GM18511 (cell line): ENCODE data around the gene CFAP119.

ENCODE experiments used
- ATAC-seq: cut with Tn5 transposase; IDR thresholded peaks from one replicate; pipeline ENCODE4 v1.9.1; 2021; ENCODE audit warnings: mild to moderate bottlenecking, moderate library complexity; ENCODE audit not compliant: unreplicated experiment

Gene CFAP119

DNA sequence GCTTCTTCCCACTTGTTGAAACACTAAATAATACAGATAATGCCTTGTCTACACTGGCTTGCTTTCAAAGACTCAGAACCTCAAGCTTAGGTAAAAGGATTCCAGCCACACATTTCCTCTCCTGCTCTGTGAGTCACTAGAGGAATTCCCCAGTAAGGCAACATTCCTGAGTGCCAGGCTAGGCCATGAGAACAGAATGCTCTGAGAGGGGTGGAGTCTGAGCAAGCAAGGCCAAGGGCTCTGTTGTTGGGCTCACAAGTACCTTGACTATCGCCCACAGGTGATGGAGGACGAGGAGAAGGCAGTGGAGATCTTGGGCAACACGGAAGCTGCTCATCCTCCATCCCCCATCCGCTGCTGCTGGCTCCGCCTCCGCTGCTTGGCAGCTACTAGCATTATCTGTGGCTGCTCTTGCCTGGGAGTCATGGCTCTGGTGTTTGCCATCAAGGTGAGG is 20.4 kb downstream of the CFAP119 start:
- ATAC-seq: no peak

DNA sequence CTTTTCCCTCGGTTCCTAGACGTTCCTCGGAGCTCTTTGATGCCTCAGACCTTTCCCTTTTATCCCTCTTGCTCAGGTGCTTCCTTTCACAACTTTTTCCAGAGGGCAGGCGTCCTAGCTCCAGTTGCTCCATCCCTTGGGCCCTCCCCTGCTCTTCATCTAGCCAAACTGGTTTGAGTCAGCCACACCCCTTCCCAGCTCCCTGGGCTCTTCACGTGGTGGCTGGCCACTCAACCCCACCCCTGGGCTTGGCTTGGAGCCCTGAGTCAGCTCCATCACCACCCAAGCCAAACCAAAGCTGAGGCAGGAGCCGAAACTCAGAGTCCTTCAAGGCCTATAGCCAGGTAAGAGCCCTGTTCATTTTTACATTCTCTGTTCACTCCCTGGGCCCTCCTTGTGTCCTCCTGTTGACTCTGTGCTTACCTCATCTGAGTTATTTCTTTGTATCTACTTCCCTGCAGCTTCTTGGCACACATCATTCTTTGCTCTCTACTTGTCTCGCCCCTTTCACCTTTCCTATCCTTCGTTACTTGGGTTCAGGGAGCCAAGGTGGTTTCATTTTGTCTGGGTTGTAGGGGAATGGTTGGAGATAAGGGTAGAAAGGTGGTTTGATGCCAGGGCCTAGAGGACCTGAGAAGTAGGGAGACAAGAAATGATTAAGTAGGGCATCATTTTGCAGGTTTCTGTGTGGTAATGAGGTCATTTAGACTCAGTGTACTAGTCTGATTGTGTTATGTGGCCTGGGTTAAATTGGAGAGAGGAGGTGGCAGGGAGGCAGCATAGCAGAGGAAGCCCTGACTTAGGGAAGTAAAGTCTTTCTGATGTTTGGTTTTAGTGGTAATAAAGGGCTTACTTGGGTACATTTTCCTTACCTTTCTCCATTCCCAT is 21.3 kb downstream of the CFAP119 start:
- ATAC-seq: no peak

DNA sequence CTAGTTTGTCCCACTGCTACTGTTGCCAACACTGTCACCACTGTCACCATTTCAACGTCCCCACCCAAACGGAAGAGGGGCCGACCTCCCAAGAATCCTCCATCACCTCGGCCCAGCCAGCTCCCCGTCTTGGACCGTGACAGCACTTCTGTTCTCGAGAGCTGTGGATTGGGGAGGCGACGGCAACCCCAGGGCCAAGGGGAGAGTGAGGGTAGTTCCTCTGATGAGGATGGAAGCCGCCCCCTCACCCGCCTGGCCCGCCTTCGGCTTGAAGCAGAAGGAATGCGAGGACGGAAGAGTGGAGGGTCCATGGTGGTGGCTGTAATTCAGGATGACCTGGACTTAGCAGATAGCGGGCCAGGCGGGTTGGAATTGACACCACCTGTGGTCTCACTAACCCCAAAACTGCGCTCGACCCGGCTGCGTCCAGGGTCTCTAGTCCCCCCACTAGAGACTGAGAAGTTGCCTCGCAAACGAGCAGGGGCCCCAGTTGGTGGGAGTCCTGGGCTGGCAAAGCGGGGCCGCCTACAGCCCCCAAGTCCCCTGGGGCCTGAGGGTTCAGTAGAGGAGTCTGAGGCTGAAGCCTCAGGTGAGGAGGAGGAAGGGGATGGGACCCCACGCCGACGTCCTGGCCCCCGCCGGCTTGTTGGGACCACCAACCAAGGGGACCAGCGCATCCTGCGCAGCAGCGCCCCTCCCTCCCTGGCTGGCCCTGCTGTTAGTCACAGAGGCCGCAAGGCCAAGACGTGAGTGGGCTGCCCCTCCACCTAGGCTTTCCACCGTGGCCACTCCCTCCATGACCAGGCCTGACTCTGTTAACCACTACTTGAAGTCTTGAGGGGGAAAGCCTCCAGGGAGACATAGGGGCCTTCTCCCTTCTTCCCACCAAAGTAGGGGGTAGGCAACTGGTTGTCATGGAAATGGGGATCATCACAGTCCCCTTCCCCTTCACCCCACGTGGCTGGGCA is 22.6 kb downstream of the CFAP119 start:
- no peak for ATAC-seq

DNA sequence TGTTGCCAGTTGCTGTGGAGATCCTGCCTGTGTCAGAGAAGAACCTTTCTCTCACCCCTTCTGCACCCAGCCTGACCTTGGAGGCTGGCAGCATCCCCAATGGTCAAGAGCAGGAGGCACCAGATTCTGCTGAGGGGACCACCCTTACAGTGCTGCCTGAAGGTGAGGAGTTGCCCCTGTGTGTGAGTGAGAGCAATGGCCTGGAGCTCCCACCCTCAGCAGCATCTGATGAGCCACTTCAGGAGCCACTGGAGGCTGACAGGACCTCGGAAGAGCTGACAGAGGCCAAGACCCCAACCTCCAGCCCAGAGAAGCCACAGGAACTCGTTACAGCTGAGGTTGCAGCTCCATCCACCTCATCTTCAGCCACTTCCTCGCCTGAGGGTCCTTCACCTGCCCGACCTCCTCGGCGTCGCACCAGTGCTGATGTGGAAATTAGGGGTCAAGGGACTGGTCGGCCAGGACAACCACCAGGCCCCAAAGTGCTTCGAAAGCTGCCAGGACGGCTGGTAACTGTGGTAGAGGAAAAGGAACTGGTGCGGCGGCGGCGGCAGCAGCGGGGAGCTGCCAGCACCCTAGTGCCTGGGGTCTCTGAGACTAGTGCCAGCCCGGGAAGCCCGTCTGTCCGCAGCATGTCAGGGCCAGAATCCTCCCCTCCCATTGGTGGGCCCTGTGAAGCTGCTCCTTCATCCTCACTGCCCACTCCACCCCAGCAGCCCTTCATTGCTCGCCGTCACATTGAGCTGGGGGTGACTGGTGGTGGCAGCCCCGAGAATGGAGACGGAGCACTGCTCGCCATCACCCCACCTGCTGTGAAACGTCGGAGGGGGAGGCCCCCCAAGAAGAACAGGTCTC is 23.8 kb downstream of the CFAP119 start:
- no peak for ATAC-seq

DNA sequence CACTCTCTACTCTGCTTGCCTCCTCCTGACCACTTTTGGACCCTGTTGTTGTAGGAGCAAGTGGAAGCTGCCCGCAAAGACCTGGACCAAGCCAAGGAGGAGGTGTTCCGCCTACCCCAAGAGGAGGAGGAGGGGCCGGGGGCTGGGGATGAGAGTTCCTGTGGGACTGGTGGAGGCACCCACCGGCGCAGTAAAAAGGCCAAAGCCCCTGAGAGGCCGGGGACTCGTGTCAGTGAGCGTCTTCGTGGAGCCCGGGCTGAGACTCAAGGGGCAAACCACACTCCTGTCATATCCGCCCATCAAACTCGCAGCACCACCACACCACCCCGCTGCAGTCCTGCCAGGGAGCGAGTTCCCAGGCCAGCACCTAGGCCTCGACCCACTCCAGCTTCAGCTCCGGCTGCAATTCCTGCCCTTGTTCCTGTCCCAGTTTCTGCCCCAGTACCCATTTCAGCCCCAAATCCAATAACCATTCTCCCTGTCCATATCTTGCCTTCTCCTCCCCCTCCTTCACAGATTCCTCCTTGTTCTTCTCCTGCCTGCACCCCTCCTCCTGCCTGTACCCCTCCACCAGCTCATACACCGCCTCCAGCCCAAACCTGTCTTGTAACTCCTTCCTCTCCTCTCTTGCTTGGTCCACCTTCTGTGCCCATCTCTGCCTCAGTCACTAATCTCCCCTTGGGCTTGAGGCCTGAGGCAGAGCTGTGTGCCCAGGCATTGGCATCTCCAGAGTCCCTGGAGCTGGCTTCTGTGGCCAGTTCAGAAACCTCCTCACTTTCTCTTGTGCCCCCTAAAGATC is 24.7 kb downstream of the CFAP119 start:
- no peak for ATAC-seq

DNA sequence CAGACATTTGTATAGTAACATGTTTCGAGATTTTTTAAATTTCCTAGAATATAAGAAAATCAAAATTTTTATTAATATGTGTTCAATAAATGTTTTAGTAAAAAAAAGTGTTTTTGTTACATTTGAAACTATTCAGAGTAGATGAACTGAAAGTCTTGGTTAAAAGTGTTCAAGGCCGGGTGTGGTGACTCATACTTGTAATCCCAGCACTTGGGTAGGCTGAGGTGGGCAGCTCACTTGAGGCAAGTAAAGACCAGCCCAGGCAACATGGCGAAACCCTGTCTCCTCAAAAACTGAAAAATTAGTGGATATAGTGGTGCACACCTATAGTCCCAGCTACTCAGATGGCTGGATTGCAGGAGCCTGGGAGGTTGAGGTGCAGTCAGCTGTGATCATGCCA is 30.5 kb downstream of the CFAP119 start:
- ATAC-seq: no peak

DNA sequence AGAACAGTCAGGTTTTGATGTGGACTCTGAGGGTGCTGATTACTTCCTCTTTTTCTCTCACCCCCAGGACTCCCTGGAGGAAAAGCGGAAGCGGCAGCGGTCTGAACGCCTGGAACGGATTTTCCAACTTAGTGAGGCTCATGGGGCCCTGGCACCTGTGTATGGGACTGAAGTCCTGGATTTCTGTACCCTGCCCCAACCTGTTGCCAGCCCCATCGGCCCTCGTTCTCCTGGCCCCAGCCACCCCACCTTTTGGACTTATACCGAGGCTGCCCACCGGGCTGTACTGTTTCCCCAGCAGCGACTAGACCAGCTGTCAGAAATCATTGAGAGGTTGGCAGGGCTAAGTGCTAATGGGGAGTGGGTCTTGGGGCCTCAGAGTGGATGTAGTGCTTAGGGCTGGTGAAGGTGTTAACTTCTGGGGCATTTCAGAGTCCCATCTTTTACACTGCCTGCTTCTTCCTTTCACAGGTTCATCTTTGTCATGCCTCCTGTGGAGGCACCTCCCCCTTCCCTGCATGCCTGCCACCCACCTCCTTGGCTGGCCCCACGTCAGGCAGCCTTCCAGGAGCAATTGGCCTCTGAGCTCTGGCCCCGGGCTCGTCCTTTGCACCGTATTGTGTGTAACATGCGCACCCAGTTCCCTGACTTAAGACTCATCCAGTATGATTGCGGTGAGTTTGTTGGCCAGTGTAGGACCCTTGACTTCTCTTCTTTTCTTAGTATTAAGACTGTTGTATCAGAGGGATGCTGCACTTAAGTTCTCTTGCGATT is 32.8 kb downstream of the CFAP119 start:
- no peak for ATAC-seq

DNA sequence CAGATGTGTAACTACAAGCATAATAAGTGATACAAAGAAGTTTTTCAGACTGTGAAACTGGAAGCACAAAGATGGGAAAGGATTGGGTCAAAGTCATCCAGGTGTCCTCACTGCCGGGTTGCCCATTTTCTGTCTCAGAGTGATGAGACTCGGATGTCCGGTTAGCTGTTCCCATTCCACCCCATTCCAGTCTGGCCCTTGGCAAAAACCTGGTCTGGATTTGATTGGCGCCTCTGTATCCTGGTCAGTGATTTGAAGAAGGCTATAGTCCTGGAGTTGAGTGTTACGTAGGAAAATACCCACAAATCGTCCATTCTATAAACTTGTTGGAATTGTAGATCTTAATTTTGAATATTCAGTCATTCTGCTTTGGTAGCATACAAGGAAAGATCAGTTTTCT is 33.5 kb downstream of the CFAP119 start:
- ATAC-seq: no peak

DNA sequence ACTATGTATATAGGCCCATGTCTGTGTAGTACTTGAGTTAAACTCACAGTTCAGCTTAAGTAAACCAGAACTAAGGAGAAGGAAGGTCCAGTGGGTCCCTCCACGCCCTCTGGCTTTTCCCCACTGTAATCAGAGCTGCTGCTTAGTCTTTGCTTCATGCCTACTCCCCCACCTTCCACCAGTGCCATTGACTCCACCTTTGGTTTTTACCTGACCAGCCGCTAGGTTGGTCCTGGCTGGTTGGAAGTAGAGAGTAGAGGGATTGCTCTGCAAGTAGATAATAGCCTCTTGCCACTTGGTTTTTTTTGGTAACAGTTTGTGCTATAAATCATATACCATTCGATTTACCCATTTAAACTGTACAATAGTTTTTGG is 36.5 kb downstream of the CFAP119 start:
- no peak for ATAC-seq

DNA sequence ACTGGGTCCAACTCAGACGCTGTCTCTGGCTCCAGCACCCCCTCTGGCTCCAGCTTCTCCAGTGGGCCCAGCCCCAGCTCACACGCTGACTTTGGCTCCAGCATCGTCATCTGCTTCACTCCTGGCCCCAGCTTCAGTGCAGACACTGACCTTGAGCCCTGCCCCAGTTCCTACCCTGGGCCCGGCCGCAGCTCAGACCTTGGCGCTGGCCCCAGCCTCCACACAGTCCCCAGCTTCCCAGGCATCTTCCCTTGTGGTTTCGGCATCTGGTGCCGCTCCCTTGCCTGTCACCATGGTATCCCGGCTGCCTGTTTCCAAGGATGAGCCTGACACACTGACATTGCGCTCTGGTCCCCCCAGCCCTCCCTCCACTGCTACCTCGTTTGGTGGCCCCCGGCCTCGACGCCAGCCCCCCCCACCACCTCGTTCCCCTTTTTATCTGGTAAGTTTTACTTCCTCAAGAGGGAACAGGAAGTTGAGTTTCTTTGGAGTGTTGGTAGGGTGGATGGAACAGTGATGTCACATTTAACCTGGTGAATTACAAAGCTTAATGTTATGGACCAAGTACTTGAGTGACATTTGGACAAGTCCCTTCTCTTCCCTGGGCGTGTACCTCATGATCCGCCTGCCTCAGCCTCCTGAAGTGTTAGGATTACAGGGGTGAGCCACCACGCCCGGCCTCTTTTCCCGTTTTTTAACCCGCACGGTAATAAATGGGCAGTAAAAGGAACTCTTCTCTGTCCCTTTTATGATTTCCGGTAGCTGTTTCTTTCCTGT is 37.0 kb downstream of the CFAP119 start:
- ATAC-seq: no peak

DNA sequence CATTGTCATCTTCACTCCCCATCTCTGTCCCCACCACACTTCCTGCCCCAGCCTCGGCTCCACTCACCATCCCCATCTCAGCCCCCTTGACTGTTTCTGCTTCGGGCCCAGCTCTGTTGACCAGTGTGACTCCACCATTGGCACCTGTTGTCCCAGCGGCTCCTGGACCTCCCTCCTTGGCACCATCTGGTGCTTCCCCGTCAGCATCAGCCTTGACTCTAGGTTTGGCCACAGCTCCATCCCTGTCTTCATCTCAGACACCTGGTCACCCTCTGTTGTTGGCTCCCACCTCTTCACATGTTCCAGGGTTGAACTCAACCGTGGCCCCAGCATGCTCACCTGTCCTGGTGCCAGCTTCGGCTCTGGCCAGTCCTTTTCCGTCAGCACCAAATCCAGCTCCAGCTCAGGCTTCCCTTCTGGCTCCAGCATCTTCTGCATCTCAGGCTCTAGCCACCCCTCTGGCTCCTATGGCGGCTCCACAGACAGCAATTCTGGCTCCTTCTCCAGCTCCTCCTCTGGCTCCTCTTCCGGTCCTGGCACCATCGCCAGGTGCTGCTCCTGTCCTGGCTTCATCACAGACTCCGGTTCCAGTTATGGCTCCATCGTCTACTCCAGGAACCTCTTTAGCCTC is 38.0 kb downstream of the CFAP119 start:
- no peak for ATAC-seq

DNA sequence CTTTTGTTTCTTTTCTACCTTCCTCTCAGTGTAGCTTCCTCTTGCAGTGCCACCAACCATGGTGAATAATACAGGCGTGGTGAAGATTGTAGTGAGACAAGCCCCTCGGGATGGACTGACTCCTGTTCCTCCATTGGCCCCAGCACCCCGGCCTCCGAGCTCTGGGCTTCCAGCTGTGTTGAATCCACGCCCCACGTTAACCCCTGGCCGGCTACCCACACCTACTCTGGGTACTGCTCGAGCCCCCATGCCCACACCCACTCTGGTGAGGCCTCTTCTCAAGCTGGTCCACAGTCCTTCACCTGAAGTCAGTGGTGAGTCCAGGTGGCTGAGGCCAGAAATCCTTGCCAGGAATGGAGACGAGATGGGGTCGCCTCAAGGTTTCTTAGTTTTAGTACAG is 38.9 kb downstream of the CFAP119 start:
- no peak for ATAC-seq

DNA sequence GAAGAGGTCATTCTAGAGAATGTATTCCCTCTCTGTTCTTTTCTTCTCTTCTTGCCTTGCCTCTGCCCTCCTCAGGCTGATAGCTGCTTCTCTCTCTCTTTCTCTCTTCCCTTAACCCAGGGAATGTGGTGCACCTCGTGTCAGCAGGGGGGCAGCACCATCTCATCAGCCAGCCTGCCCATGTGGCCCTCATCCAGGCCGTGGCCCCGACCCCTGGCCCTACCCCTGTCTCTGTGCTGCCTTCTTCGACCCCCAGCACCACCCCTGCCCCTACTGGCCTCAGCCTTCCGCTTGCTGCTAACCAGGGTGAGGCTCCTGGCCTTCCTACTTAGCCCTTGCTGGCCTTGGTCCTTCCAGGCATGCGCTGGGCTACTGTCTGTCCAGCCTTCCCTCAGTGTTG is 39.4 kb downstream of the CFAP119 start:
- ATAC-seq: no peak

DNA sequence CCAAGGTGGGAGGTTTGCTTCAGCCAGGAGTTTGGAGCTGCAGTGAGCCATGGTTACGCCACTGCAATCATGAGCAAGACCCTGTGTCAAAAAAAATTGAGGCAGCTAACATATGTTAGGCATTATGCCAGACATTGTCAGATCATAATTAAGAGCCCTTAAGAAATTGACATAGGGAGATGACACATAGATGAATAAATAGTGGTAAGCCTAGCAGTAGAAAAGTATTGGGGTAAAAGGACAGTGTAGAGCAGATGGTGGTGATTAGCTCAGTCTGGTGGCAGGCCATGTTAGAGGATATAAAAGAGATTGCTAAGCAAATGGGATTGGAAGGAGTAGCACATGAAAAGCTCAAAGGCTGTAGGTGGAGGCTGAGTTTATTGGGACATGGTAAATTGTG is 40.3 kb downstream of the CFAP119 start:
- ATAC-seq: no peak

DNA sequence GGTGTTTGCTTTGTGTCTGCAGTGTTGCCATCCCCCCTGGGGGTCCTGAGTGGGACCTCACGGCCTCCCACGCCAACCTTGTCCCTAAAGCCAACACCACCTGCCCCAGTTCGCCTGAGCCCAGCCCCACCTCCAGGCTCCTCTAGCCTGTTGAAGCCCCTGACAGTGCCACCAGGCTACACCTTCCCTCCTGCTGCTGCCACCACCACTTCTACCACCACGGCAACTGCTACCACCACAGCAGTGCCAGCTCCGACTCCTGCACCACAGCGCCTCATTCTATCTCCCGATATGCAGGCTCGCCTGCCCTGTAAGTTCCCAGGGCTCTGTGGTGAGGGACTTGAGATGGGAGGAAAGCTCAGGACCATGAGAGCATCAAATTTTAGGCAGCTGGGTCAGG is 40.7 kb downstream of the CFAP119 start:
- no peak for ATAC-seq

DNA sequence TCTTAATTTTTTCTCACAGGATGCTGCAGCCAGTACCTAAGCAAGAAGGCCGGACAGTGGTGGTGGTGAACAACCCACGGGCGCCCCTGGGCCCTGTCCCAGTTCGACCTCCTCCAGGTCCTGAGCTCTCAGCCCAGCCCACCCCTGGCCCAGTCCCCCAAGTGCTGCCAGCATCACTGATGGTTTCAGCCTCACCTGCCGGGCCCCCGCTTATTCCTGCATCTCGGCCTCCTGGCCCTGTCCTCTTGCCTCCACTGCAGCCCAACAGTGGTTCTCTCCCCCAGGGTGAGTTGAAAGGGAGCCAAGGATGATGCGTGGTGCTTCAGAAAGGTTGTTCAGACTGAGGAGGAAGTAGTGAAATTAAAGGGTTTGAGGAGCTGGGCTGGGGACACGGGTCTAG is 41.2 kb downstream of the CFAP119 start:
- ATAC-seq: no peak

DNA sequence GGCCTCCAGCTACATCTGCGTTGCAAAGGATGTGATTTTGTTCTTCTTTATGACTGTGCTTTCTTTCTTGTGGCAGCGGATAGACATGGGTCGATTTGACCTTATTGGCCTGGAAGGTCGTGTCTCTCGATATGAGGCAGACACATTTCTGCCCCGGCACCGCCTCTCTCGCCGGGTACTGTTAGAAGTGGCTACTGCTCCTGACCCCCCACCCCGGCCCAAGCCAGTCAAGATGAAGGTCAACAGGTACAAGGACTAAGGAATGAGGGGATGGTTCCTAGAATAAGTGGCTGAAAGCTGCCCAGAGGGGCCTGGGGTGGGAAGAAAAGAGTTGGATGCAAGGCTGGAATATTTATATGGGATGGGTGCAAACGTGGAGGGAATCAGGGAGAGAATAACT is 41.8 kb downstream of the CFAP119 start:
- ATAC-seq: no peak
